ENCODE results near the gene SGK1.
"Not testable (repeated sequence)": the region's sequence is repeated elsewhere in the genome, so short reads cannot be mapped to it uniquely, and the experiment has no call there.

GRCh38 chr6:134255280-134255679, 62.6 kb downstream of the SGK1 start:
- TF ChIP-seq POLR2A, POLR2AphosphoS5 (IDR thresholded peaks at IDR 0.05): not testable (repeated sequence)
